22Rv1 (cell line): ENCODE measurements around the gene TNN.

ENCODE experiments used
- ZFX ChIP-seq: fragments of 450-650 bp; IDR thresholded peaks from 2 replicates; pipeline ENCODE4 v1.6.1; 2017; ENCODE audit warnings: antibody characterized with exemption, borderline replicate concordance
- TF ChIP-seq, protein P1 (sequence below): fragments of 450-650 bp; IDR thresholded peaks from 2 replicates; pipeline ENCODE4 v1.5.1; 2017; ENCODE audit warnings: mild to moderate bottlenecking

- TF ChIP-seq, protein P1, sequence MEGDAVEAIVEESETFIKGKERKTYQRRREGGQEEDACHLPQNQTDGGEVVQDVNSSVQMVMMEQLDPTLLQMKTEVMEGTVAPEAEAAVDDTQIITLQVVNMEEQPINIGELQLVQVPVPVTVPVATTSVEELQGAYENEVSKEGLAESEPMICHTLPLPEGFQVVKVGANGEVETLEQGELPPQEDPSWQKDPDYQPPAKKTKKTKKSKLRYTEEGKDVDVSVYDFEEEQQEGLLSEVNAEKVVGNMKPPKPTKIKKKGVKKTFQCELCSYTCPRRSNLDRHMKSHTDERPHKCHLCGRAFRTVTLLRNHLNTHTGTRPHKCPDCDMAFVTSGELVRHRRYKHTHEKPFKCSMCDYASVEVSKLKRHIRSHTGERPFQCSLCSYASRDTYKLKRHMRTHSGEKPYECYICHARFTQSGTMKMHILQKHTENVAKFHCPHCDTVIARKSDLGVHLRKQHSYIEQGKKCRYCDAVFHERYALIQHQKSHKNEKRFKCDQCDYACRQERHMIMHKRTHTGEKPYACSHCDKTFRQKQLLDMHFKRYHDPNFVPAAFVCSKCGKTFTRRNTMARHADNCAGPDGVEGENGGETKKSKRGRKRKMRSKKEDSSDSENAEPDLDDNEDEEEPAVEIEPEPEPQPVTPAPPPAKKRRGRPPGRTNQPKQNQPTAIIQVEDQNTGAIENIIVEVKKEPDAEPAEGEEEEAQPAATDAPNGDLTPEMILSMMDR = no peak
- no peak for TF ChIP-seq ZFX
These were observed 61.5 kb downstream of the TNN start for GRCh38 chr1:175129182-175129581.
